ENCODE data around the gene AP5Z1.

GRCh38 chr7:4837041-4837802 is 61.8 kb downstream of the AP5Z1 start:
- TF ChIP-seq, protein P1, sequence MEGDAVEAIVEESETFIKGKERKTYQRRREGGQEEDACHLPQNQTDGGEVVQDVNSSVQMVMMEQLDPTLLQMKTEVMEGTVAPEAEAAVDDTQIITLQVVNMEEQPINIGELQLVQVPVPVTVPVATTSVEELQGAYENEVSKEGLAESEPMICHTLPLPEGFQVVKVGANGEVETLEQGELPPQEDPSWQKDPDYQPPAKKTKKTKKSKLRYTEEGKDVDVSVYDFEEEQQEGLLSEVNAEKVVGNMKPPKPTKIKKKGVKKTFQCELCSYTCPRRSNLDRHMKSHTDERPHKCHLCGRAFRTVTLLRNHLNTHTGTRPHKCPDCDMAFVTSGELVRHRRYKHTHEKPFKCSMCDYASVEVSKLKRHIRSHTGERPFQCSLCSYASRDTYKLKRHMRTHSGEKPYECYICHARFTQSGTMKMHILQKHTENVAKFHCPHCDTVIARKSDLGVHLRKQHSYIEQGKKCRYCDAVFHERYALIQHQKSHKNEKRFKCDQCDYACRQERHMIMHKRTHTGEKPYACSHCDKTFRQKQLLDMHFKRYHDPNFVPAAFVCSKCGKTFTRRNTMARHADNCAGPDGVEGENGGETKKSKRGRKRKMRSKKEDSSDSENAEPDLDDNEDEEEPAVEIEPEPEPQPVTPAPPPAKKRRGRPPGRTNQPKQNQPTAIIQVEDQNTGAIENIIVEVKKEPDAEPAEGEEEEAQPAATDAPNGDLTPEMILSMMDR (IDR thresholded peaks at IDR 0.05; ENCODE audit: borderline replicate concordance, extremely low read depth, low read length, poor library complexity, severe bottlenecking), result no peak
- TF ChIP-seq EZH2 (IDR thresholded peaks at IDR 0.05; ENCODE audit: borderline replicate concordance, low read depth, low read length, severe bottlenecking), result no peak

All from DND-41 (cell line).